Stimulated activated CD8-positive, alpha-beta memory T cell treated with anti-CD3 and anti-CD28 coated beads, Interleukin-7, amount 100 ng/mL, for 1 hour (primary cell): ENCODE results near the gene MTHFS.
A peak's percentile ranks its signal among the peaks of the same experiment; 100 is the strongest.
"Not testable (repeated sequence)": the region's sequence is repeated elsewhere in the genome, so short reads cannot be mapped to it uniquely, and the experiment has no call there.

Experiments used
- DNase-seq, 2 donors: peaks; one replicate each; pipeline ENCODE4 v3.0.0-alpha.2; 2020; ENCODE audit warnings: low read depth in 2 of 2

MTHFS gene

DNA sequence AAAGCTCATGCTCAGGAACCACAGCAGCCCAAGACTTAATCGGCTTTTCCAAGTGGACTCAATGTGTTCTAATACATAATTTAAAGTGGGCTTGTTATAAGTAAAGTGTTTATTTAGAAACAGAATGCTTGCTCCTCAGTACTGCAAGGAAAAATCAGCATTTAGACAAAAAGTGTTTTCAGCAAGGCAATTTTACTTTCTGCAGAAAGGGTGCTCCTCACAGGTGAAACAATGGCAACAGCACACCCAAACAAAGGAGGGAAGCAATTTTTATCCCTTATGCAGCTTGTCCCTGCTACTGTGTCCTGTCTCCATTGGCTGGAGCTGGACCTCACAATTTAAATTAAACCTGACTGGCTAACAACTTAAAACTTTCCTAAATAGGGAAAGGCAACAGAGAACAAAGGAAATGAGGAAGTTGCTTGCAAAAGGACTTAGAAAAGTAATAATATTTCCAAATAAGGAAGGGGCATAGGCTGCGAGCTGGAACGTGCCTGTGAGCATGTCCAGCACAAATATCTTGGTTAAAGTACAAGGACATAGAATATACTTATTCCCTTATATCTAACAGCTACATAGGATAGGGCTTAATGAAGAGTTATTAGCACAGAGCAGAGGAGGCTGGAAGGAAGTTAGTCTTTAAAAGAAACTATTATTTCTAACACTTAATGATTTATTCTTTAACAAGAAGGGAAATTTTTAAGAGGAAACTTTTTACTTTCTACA is 19.1 kb upstream of the MTHFS start:
- DNase-seq = not testable (repeated sequence)

DNA sequence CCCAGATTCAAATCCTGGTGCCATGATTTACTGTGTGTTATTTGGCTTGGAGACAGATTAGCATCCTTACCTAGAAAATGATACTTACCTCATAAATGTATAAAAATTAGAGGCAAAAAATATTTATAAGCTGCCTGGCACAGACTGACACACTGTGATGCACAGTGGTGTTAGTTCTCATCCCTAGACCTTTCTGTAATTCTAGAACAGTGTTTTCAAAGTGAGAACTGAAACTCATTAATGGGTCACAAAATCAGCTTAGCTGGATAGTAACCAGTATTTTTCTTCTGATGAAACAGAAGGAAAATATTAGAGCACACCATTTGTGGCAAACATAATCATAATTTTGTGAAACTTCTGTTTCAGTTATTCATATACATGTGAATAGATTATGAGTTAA is 17.9 kb upstream of the MTHFS start:
- no peak for DNase-seq

DNA sequence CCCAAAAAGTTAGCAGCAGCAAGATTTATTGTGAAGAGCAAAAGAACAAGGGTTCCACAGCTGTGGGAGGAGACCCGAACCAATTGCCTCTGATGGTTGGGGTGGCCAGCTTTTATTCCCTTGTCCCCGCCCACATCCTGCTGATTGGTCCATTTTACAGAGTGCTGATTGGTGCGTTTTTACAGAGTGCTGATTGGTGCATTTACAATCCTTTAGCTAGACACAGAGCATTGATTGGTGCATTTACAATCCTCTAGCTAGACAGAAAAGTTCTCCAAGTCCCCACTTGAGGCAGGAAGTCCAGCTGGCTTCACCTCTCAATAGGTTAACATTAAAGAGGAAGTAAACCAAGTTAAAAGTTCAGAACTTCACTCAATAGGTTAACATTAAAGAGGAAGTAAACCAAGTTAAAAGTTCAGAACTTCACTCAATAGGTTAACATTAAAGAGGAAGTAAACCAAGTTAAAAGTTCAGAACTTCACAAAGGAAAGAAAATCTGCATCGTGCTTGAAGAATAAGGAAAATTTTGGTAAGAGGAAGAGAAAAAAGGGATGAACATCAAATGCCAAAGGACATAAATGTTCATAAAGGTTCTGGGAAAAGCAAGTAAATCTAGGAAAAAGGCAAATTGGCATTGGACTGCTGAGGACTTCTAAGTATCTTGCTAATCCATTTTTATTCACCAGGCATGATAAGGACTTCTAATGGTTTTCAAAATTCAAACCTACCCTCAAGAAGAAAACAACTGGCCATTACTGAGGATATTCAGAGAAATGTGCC is 12.9 kb upstream of the MTHFS start:
- DNase-seq = not testable (repeated sequence)

DNA sequence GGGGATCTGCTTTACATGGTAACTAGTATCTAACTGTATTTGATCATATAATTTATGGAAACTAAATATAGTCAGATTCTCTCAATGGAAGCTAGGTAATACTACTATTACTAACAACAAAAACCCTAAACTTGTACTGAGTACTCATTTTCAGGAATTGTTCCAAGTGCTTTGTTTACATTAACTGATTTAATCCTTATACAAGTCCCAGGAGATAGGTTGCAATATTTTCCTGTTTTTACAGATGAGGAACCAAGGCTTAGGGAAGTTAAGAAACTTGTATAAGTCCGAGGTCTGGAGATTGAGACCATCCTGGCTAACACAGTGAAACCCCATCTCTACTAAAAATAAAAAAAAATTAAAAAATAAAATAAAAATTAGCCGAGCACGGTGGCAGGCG is 7.5 kb upstream of the MTHFS start:
- DNase-seq = no peak

DNA sequence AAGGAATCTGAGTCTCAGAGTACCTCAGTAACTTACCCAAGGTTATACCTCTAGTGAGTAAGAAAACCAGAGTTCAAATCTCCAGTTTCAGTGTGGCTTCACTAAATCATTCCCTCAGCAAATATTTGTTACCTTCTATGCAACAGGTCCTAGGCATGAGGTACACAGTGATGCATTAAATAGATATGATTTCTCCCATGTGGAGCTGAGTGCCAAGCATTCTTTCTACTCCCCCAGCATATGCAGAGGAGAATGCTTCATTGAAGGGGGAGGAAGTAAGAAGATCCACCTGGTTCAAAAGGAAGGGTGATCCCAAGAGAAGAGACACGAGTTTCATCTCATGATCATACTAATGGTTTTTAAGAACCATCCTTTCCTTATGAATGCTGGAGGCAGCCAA is 6.8 kb upstream of the MTHFS start:
- DNase-seq = no peak

DNA sequence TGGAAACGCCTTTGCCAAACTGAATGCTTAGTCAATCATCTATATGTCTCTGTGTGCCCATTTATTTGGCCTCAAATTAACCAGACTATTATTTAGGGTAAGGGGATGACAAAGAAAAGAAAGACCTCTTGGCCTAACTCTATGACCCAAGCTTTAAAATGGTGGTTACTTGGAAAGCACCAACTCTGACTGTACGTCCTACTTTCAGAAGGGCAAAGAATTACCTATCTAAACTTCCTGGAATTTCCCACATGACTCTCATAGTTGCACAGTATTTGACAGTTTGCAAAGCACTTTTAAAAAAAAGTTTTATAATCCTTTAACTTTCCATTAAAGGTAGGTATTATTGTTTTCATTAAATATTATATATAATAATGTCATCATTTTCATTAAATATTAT is 6.3 kb upstream of the MTHFS start:
- no peak for DNase-seq

DNA sequence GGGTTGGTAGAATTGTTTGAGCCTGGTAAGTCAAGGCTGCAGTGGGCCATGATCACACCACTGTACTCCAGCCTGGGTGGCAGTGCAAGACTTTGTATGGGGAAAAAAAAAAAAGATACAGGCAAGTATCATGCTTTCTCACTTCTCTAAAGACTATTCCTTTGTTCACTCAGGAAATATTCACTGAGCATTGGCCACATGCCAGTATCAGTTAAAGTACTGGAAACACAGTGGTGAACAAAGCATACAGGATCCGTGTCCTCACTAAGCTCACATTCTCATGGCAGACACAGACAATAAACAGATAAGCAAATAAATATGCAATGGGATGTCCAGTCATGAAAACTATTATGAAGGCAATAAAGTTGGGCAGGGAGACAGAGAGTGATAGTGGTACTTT is 5.1 kb upstream of the MTHFS start:
- DNase-seq = no peak

DNA sequence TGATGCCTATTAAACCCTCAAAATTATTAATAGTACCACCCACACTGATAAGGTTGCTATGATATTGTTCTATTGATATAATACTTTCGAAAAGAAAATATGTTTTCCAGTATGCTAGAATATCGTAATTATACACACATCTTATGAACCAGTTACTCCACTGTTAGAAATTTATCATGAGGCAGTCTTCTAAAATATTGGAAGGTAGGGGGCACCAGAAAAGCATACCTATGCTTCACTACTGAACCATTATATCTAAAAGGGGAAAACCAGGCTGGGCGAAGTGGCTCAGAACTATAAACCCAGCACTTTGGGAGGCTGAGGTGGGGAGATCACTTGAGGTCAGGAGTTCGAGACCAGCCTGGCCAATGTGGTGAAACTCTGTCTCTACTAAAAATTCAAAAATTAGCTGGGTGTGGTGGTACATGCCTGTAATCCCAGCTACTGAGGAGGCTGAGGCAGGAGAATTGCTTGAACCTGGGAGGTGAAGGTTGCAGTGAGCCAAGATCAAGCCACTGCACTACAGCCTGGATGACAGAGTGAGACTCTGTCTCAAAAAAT is 4.1 kb upstream of the MTHFS start:
- DNase-seq = not testable (repeated sequence)

DNA sequence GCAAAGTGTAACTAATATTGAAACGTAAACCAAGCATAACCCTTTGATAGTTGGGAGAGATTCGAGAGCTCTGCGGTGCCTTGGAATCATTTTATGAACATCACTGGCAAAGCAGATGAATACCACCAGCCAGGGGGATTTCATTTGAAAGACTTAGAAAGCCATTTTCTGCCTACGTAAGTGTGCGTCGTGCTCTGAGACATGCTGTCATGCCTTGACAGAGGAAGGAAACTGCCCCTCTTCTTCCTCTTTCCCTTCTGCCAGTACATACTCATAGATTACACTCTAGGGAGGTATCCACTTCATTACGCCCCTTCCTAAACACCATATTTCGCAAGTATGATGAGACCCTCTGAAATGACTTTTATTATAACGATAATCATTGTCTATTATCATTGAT is 3.3 kb upstream of the MTHFS start:
- no peak for DNase-seq

DNA sequence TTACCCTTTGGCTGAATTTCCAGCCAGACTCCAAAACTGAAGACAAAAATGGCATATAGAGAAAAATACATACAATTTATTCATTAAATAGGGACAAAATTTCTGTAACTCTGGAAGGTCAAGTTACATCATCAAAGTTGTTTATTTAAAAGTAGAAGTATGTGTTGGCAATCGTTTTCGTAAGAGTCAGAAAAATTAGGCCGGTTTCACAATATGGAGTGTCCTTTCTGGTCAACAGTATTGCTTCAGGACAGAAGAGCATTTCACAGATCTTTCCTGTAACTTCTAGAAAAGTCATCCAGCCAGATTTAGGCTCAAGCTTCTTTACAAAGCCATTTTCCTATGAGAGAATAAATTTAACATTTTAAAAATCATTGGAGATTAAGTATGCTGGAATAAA is 2.0 kb upstream of the MTHFS start:
- not testable (repeated sequence) for DNase-seq

DNA sequence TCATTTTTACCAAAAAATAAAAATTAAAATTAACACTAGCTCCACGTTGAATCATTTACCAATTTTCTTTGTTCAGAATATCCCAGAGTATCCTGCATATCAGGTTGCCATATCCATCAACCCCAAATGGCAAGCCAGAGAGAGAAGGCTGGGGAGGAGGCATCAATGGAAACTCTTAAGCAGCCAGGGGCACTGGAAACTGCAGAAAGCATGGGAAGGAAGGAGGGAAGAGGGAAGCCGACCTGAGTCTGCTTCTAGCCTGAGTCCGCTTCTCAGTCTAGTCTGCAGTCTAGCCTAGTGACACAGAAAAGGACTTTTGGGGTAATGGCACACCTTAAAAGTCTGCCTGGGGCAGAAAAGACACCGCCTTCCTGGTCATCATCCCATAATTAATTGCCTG is 1.6 kb upstream of the MTHFS start:
- DNase-seq = no peak

DNA sequence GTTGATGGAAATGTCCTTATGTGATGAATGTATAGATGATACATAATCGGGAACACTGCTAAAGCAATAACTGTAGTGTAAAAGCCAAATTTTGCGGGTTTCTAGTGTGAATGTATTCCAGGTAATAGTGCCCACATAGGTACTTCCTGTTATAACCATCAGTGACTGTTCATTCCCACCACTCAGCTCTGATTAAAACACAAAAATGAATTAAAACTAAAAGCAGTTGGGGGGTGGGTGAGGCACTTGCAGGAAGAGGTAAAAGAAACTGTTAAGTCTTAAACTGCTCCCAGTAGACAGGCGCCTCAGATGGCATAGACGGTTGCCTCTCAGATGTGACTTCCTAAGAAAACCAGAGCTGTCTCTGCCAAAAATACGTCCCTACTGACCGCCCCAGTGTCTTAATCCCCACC is 893 bp upstream of the MTHFS start:
- DNase-seq = no peak

DNA sequence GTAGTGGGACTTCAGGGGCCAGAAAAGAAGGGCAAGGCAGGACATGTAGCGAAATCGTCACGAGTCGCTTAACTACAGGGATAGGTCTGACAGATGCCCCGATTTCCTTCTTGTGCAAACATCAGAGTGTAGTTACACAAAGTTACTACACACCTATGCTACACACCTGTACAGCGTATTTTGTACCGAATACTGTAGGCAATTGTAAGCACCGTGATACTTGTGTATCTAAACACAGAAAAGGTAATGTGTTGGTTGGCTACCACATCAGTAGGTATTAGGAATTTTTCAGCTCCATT is 515 bp upstream of the MTHFS start:
- no peak for DNase-seq

DNA sequence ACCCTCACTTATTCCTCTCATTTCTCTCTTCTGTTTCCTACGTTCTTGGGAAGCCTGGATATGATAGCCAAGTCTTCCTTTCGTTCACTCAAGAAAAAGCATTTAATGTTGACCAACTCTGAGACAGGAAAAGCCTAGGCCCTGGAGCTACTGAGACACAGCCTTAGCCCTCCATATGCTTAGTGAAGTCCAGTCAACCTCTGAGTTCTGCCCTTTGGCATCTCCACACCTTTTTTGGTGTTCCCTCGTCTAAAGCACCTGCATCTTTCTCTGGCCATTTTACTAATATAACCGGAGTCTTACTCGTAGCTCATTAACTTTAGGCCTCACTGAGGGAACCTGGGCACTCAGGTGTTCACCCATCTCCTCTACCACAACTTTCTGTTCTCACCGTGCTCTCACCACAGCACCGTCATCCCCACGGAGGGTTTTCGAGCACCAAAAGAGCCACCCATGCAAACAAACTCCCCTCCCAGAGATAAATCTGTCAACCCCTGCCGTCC is 632 bp downstream of the MTHFS start:
- peak in 1 of 2 donors; percentile 3 for DNase-seq

DNA sequence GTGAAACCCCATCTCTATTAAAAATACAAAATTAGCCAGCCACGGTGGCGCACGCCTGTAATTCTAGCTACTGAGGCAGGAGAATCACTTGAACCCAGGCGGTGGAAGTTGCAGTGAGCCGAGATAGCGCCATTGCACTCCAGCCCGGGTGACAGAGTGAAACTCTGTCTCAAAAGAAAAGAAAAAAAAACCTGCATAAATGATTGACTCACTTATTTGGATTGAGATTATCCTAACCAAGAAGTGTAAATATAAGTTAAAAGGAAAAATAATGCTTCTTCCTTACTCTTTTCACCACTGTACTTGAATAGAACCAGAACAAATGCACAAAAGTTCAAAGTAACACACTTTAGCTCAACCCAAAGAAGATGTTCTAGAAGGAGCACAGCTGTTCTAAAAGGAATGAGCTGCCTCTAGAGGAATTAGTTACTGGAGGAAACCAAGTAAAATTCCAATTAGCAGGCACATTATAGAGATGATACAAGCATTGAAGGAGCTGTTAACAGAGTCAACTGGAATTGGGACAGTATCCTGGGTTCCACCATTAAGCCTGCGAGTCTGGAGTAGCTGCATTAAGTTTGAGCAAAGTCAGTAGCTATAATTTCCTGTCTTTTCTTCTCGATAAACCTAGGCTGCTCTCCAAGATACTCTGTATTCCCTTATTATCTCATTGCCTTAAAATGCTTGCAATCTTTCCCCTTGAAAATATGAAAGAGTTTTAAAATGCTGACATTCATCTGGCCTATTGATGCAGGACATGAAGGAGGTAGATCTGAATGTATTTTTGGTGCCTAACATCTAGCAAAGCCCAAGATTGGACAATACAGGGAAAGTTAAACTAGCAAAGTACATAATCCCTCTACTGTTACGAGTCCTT is 9.5 kb downstream of the MTHFS start:
- no peak for DNase-seq

DNA sequence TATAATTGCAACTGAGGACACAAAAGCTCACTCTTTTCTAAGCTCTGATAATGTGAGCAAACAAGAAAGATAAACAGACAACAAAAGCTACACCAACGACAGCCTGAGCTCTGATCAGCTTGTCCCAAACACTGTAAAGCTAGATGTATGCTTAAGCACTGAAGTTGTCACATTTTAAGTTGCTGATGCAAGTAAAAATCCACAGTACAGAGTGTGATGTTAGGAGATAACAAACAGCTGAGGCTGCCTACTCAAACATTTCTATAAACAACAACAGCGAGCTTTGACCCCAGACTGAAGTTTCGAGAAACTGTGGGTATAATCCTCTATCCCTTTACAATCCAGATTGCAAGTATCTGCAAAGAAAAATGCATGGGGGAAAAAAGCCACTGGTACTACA is 10.7 kb downstream of the MTHFS start:
- DNase-seq = no peak

DNA sequence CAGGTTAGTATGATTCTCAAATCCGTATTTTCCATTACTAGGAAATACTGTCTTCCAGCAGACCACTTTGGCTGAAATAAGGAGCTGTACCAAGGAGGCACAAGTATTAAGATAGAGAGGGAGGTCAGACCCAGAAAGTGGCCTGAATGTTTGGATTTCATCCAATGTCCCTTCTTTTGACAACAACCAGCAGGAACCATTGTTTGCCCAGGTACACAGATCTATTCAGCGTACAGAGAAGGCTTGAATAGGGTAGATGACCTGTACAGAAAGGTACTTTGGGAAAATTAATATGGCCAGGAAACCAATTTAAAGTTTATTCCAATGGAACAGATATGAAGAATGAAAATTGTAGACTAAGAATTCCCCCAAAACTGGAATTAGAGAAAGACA is 12.6 kb downstream of the MTHFS start:
- no peak for DNase-seq

DNA sequence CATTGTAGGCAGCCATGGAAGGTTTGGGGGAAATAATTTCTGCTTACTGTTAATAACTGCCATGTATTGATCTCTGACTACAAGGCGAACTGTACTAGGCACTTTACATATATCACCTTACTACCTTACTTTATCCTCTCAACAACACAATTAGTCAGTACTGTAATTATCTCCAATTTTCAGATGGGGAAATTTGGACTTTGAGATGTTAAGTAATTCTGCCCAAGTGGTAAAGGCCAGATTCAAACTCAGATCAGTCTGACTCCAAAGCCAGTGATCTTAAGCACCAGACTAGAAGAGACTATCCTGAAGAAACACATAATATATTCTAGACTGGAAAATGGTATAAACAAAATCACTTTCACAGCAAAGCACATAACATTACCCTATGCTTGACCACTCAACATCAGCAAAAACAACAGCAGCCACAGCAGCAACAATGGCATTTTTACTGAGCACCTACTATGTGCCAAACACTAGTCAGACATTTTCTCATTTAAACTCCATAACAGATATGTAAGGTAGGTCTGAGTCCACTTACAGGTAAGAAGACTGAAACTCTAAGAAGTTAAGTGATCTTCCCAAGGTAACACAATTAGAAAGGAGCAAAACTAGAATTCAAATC is 13.1 kb downstream of the MTHFS start:
- DNase-seq = no peak

DNA sequence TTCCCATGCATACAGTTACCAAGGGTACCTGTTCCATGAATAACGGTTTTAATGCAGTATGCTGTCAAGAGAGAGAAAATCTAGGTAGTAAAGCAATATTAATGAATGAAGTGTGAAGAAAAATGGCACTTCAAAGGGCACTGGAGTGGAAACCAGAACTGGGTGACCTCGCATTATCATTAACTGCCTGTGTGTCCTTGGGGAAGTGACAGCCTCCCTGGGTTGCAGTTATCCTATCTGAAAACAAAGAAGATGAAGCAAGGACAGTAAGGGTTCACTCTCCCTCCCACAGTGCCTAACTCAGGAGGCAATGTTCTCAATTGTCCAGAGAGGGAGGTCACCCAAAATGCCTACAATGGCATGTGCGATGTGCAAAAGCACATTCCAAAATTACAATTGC is 15.1 kb downstream of the MTHFS start:
- DNase-seq = no peak

DNA sequence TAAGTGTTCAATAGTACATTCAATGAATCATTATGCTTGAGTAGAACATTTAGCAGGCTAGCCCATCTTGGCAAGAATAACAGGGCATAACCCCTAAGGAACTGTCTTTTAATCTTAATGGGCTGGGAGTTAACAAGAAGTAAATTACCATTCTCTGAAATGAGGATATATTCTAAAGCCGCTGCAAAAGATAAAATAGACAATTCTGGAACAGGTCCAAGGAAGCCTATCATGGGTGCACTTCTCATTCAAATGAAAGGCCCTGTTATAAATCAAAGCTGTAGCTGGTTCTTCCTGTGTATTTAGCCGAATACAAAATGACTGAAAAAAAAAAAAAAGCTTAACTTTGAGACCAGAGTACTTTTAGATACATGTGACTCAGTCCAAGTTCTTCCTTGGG is 15.6 kb downstream of the MTHFS start:
- no peak for DNase-seq

DNA sequence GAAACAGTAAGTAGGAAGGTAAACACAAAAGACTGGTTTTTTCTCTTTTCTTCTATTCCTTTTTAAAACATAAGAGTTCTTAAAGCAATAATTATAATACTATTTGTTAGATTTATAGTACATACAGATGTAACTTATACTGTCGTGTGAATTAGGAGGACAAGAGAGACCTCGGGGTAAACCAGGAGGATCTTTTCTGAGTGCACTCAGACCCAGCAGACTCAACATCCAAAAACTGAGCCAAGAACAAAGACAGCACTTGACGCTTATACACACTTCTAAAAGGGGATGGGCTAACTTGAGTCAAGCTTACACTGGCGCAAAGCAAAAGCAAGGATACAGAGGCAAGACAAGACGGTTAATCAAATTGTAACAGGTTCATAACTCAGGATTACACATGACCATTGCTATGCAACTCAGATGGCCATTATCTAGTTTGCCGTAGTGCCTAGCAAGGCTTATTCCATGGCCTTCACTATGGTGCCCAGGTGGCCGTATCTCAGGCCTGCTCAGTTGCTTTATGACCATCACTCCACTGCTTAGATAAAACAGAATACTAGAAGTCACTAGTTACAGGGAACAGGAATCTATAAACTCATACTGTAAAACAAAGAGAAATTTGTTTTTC is 18.6 kb downstream of the MTHFS start:
- DNase-seq = no peak
